ENCODE results near the gene CPED1. TPM values are rescaled to one million over a fixed set of nuclear protein-coding genes. Genes with fewer than 3 reads are reported as not detected.

Gene CPED1
- total and polyA plus RNA-seq, 11 donors: 3.6 to 51.2 (median 24.8) TPM

DNA sequence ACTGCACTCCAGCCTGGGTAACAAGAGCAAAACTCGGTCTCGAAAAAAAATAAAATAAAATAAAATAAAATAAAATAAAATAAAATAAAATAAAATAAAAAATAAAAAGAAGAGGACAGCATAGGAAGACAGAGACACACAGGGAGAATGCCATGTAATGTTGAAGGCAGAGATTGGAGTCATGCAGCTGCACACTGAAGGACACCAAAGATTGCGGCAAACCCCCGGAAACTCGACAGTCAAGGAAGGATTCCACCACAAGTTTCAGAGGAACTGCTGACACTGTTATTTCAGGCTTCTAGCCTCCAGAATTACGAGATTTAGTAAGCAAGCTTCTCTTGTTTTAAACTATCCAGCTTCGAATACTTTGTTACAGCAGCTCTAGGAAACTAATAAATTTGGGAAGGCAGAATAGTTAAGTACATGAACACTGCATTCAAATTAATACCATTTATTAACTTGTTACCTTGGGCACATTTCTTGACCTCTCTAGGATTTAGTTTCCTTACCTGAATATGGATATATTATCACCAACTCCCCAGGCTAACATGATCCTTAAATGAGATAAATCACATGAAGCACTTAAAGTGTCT lies 9.5 kb downstream of the CPED1 start:
- DNase-seq (peak in 3 of 5 donors; percentile 34 to 51 (median 37)), ATAC-seq (peak in 1 of 4 donors; percentile 27)
- no peaks in the 10 kb centered on the region for H3K9me3 ChIP-seq
- H3K36me3 ChIP-seq: no peaks in the 10 kb centered on the region
- TF ChIP-seq, protein P1, sequence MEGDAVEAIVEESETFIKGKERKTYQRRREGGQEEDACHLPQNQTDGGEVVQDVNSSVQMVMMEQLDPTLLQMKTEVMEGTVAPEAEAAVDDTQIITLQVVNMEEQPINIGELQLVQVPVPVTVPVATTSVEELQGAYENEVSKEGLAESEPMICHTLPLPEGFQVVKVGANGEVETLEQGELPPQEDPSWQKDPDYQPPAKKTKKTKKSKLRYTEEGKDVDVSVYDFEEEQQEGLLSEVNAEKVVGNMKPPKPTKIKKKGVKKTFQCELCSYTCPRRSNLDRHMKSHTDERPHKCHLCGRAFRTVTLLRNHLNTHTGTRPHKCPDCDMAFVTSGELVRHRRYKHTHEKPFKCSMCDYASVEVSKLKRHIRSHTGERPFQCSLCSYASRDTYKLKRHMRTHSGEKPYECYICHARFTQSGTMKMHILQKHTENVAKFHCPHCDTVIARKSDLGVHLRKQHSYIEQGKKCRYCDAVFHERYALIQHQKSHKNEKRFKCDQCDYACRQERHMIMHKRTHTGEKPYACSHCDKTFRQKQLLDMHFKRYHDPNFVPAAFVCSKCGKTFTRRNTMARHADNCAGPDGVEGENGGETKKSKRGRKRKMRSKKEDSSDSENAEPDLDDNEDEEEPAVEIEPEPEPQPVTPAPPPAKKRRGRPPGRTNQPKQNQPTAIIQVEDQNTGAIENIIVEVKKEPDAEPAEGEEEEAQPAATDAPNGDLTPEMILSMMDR (IDR thresholded peaks at IDR 0.05): no peak
- TF ChIP-seq POLR2A (IDR thresholded peaks at IDR 0.05): no peak
- intact Hi-C loops (cut with DNase I): loop anchor here in 1 of 10 donors (5.0 kb wide), 1 partner anchor 44 kb away; no protein-coding TSS in a partner anchor
- peaks cover 3 to 94% (median 71%) of the 10 kb centered on the region in 12 donors for H3K4me1 ChIP-seq
- peak overlapping the region in 6 of 12 donors; percentile 13 to 93 (median 42) for H3K27ac ChIP-seq
- no peak overlapping the region for H3K4me3 ChIP-seq
- WGBS, 4 donors: 89 to 94% (median 92%) methylated on average over 7 of the region's 7 CpGs
- no peaks in the 10 kb centered on the region for H3K27me3 ChIP-seq

DNA sequence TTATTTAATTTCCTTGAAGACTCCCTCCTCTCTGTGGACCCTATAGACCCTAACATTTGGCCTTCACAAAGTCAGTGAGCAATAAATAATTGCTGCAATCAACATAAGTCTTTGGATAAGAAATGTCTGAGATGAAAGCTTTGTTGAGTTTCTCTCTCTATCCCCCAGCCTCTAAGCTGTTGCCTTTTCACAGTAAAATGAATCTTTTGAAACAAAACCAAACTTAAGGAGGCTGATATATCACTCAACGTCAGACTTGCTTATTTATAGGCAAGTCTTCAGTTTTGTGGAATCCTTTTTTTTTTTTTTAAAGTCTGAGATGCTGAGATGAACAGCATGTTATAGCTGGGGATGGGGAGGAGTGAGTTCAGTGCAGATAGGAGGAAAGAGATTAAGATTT lies 10.0 kb downstream of the CPED1 start:
- Histone ChIP-seq H3K4me1 (peaks cover 3 to 94% (median 73%) of the 10 kb centered on the region in 12 donors), H3K9me3 (no peaks in the 10 kb centered on the region), H3K27me3 (no peaks in the 10 kb centered on the region), H3K4me3 (no peak overlapping the region), H3K36me3 (no peaks in the 10 kb centered on the region), H3K27ac (peak overlapping the region in 7 of 12 donors; percentile 13 to 93 (median 69))
- ATAC-seq: no peak
- TF ChIP-seq, protein P1 (IDR thresholded peaks at IDR 0.05): no peak
- no peak for TF ChIP-seq POLR2A (IDR thresholded peaks at IDR 0.05)
- intact Hi-C loops (cut with DNase I): loop anchor here in 1 of 10 donors (5.0 kb wide), 1 partner anchor 44 kb away; no protein-coding TSS in a partner anchor
- no peak for DNase-seq
- 44 to 57% (median 47%) methylated on average over 1 of the region's 1 CpG for WGBS, 4 donors

DNA sequence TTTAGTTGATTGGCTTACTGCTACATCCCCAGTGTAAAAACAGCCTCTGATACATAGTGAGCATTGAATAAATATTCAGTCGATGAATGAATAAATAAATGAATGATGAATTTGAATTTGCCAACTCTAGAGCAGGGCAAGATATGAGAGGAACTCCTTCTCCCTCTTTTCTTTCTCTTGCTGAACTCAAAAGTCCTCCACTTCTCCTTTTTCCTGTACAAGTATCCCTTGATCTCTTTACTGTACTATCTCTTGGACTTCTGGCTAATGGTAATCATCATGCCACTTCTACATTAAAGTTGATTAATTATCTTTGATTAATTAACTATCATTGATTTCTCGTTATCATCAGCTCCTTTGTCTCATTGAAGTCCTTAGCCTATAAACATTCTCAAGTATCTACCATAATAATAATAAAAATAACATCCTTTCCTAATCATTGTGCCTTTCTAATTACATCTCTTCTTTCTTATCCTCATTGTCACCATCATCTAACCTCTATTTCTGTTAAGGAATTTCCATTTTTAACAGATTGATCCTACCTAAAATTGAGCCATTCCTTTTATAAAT lies 10.6 kb downstream of the CPED1 start:
- TF ChIP-seq POLR2A (IDR thresholded peaks at IDR 0.05): no peak
- TF ChIP-seq, protein P1 (IDR thresholded peaks at IDR 0.05): no peak
- Histone ChIP-seq H3K4me1 (peaks cover 3 to 92% (median 70%) of the 10 kb centered on the region in 12 donors), H3K4me3 (peak overlapping the region in 3 of 12 donors; percentile 15 to 29 (median 20)), H3K36me3 (no peaks in the 10 kb centered on the region), H3K27me3 (no peaks in the 10 kb centered on the region), H3K9me3 (no peaks in the 10 kb centered on the region), H3K27ac (peak overlapping the region in 8 of 12 donors; percentile 14 to 93 (median 69))
- no peak for DNase-seq
- ATAC-seq: no peak
- intact Hi-C loops (cut with DNase I): loop anchor here in 1 of 10 donors (5.0 kb wide), 1 partner anchor 43 kb away; no protein-coding TSS in a partner anchor
- WGBS, 4 donors: 90 to 94% (median 93%) methylated on average over 2 of the region's 2 CpGs
